ENCODE results near the gene CDH15.

The CDH15 gene

GRCh38 chr16:89189358-89190025, 17.9 kb downstream of the CDH15 start:
- H3K36me3 ChIP-seq (ENCODE audit: low read length) = no peaks in the 10 kb centered on the region
- no peak overlapping the region for H3K27ac ChIP-seq (ENCODE audit: low read depth, low read length)
- H3K79me2 ChIP-seq (ENCODE audit: insufficient read depth, low read length) = no peaks in the 10 kb centered on the region
- no peaks in the 10 kb centered on the region for H3K27me3 ChIP-seq (ENCODE audit: low read length)
- H3K9ac ChIP-seq (ENCODE audit: low read length) = no peak overlapping the region
- H3K4me2 ChIP-seq (ENCODE audit: low read depth, low read length, poor library complexity, severe bottlenecking) = no peak overlapping the region
- H3K9me2 ChIP-seq (replicated peaks; ENCODE audit: insufficient read depth, low read length) = no peaks in the 10 kb centered on the region
- no peak overlapping the region for H3K4me3 ChIP-seq (ENCODE audit: insufficient read depth, low read length, poor library complexity, severe bottlenecking)
- no peak overlapping the region for H2AFZ ChIP-seq (ENCODE audit: low read depth, low read length, severe bottlenecking)
- H3K9me3 ChIP-seq (ENCODE audit: insufficient read depth, low read length) = no peaks in the 10 kb centered on the region
- H4K20me1 ChIP-seq (ENCODE audit: low read depth, low read length) = no peaks in the 10 kb centered on the region
- no peak for TF ChIP-seq CTCF (IDR thresholded peaks at IDR 0.05; ENCODE audit: insufficient read depth, low read length, poor library complexity, severe bottlenecking)
- TF ChIP-seq EZH2phosphoT487 (conservative IDR thresholded peaks at IDR 0.05; ENCODE audit: low read length) = no peak
- H3F3A ChIP-seq (ENCODE audit: insufficient read depth) = 0 out of 2 replicates have a peak, but pooled peaks cover 3% of the 10 kb centered on the region

- Histone ChIP-seq H3K4me3 (ENCODE audit: insufficient read depth, low read length, poor library complexity, severe bottlenecking) (no peak overlapping the region), H3K36me3 (ENCODE audit: low read length) (no peaks in the 10 kb centered on the region), H3K9ac (ENCODE audit: low read length) (no peak overlapping the region), H2AFZ (ENCODE audit: low read depth, low read length, severe bottlenecking) (no peak overlapping the region), H4K20me1 (ENCODE audit: low read depth, low read length) (no peaks in the 10 kb centered on the region), H3K9me2 (replicated peaks; ENCODE audit: insufficient read depth, low read length) (no peaks in the 10 kb centered on the region), H3F3A (ENCODE audit: insufficient read depth) (0 out of 2 replicates have a peak, but pooled peaks cover 3% of the 10 kb centered on the region), H3K27me3 (ENCODE audit: low read length) (no peaks in the 10 kb centered on the region), H3K9me3 (ENCODE audit: insufficient read depth, low read length) (no peaks in the 10 kb centered on the region), H3K4me2 (ENCODE audit: low read depth, low read length, poor library complexity, severe bottlenecking) (no peak overlapping the region), H3K79me2 (ENCODE audit: insufficient read depth, low read length) (no peaks in the 10 kb centered on the region), H3K27ac (ENCODE audit: low read depth, low read length) (no peak overlapping the region)
- no peak for TF ChIP-seq EZH2phosphoT487 (conservative IDR thresholded peaks at IDR 0.05; ENCODE audit: low read length)
- TF ChIP-seq CTCF (IDR thresholded peaks at IDR 0.05; ENCODE audit: insufficient read depth, low read length, poor library complexity, severe bottlenecking) = no peak
These were observed 18.8 kb downstream of the CDH15 start for GRCh38 chr16:89190150-89190958.

GRCh38 chr16:89191033-89191900, 19.7 kb downstream of the CDH15 start:
- Histone ChIP-seq H4K20me1 (ENCODE audit: low read depth, low read length) (no peaks in the 10 kb centered on the region), H3K36me3 (ENCODE audit: low read length) (no peaks in the 10 kb centered on the region), H3K4me2 (ENCODE audit: low read depth, low read length, poor library complexity, severe bottlenecking) (no peak overlapping the region), H3K27me3 (ENCODE audit: low read length) (no peaks in the 10 kb centered on the region), H3K79me2 (ENCODE audit: insufficient read depth, low read length) (no peaks in the 10 kb centered on the region), H3K4me3 (ENCODE audit: insufficient read depth, low read length, poor library complexity, severe bottlenecking) (no peak overlapping the region), H3K9ac (ENCODE audit: low read length) (no peak overlapping the region), H3K27ac (ENCODE audit: low read depth, low read length) (no peak overlapping the region), H2AFZ (ENCODE audit: low read depth, low read length, severe bottlenecking) (no peak overlapping the region), H3K9me2 (replicated peaks; ENCODE audit: insufficient read depth, low read length) (no peaks in the 10 kb centered on the region), H3F3A (ENCODE audit: insufficient read depth) (0 out of 2 replicates have a peak, but pooled peaks cover 3% of the 10 kb centered on the region), H3K9me3 (ENCODE audit: insufficient read depth, low read length) (no peaks in the 10 kb centered on the region)
- no peak for TF ChIP-seq EZH2phosphoT487 (conservative IDR thresholded peaks at IDR 0.05; ENCODE audit: low read length)
- no peak for TF ChIP-seq CTCF (IDR thresholded peaks at IDR 0.05; ENCODE audit: insufficient read depth, low read length, poor library complexity, severe bottlenecking)

Measured in SU-DHL-6 (cell line).